Suprapubic skin (tissue), 4 donors: ENCODE measurements around the gene DCTN5. TPM values are rescaled to one million over a fixed set of nuclear protein-coding genes. Genes with fewer than 3 reads are reported as not detected.

Source experiments
- DNase-seq, 2 donors: peaks; one replicate each; pipeline ENCODE4 v3.0.0-alpha.2; 2019; ENCODE audit warnings: low spot score in 2 of 2
- H3K27ac ChIP-seq: fragments of 200-600 bp; sonication (generic); one replicate; pipeline ENCODE4 v1.5.1; 2019
- H3K27me3 ChIP-seq: fragments of 200-600 bp; sonication (generic); one replicate; pipeline ENCODE4 v1.5.1; 2019
- H3K36me3 ChIP-seq: fragments of 200-600 bp; sonication (generic); one replicate; pipeline ENCODE4 v1.5.1; 2019
- H3K4me1 ChIP-seq: fragments of 200-600 bp; sonication (generic); one replicate; pipeline ENCODE4 v1.5.1; 2019
- H3K4me3 ChIP-seq: fragments of 200-600 bp; sonication (generic); one replicate; pipeline ENCODE4 v1.5.1; 2019; ENCODE audit warnings: mild to moderate bottlenecking
- H3K9me3 ChIP-seq: fragments of 200-600 bp; sonication (generic); one replicate; pipeline ENCODE4 v1.5.1; 2019
- CTCF ChIP-seq, 2 donors: fragments of 200-600 bp in 1 of 2; fragments of 450-650 bp in 1 of 2; sonication (generic) in 1 of 2; IDR thresholded peaks; one replicate each; pipeline ENCODE4 v1.5.1; 2016 to 2019; ENCODE audit warnings: antibody characterized with exemption in 2 of 2, mild to moderate bottlenecking in 1 of 2, moderate library complexity in 1 of 2
- EP300 ChIP-seq: sonication (generic); formaldehyde crosslinking; IDR thresholded peaks from one replicate; pipeline ENCODE4 v1.6.1; 2017; ENCODE audit warnings: antibody characterized with exemption
- POLR2A ChIP-seq, 2 donors: fragments of 450-650 bp; IDR thresholded peaks; one replicate each; pipeline ENCODE4 v1.6.1; 2017; ENCODE audit warnings: antibody characterized with exemption in 2 of 2, mild to moderate bottlenecking in 2 of 2, moderate library complexity in 2 of 2
- POLR2AphosphoS5 ChIP-seq, 3 donors: sonication (generic); formaldehyde crosslinking; IDR thresholded peaks; one replicate each; pipeline ENCODE4 v1.6.1; 2017; ENCODE audit warnings: antibody characterized with exemption in 3 of 3
- WGBS: methylation state at CpG from one replicate; pipeline ENCODE4 v1.1.5; 2018; 5-methylcytosine and 5-hydroxymethylcytosine counted together
- total RNA-seq, 4 donors: library from RNA; depleted of rRNA; stranded (reverse); fragments of >200 nt; gene quantifications; one replicate each; pipeline ENCODE4 v1.1.0, GENCODE V29; 2016

DCTN5 gene
- total RNA-seq, 4 donors from 2014 or later, result 45.8 to 52.0 (median 48.8) TPM

GRCh38 chr16:23642246-23642774 lies 1.0 kb downstream of the DCTN5 start:
- Histone ChIP-seq H3K9me3 (no peaks in the 10 kb centered on the region), H3K27me3 (no peaks in the 10 kb centered on the region), H3K27ac (no peak overlapping the region), H3K4me3 (peak overlapping the region; percentile 87), H3K36me3 (peaks cover 38% of the 10 kb centered on the region), H3K4me1 (peaks cover 23% of the 10 kb centered on the region)
- TF ChIP-seq EP300 (no peak), POLR2AphosphoS5 (IDR thresholded peaks at IDR 0.05) (no peak), POLR2A (IDR thresholded peaks at IDR 0.05) (no peak), CTCF (IDR thresholded peaks at IDR 0.05) (no peak)
- WGBS, result 78% methylated on average over 14 of the region's 14 CpGs
- DNase-seq, result no peak

GRCh38 chr16:23650674-23651416 lies 9.6 kb downstream of the DCTN5 start:
- Histone ChIP-seq H3K27me3 (no peaks in the 10 kb centered on the region), H3K36me3 (peaks cover 44% of the 10 kb centered on the region), H3K4me3 (no peak overlapping the region), H3K4me1 (no peaks in the 10 kb centered on the region), H3K27ac (no peak overlapping the region), H3K9me3 (no peaks in the 10 kb centered on the region)
- no peak for TF ChIP-seq POLR2AphosphoS5 (IDR thresholded peaks at IDR 0.05)
- no peak for TF ChIP-seq EP300
- no peak for TF ChIP-seq CTCF (IDR thresholded peaks at IDR 0.05)
- TF ChIP-seq POLR2A (IDR thresholded peaks at IDR 0.05), result no peak
- DNase-seq, result no peak
- 85% methylated on average over 4 of the region's 4 CpGs for WGBS

GRCh38 chr16:23651943-23652468 lies 10.7 kb downstream of the DCTN5 start:
- no peaks in the 10 kb centered on the region for H3K27me3 ChIP-seq
- H3K4me1 ChIP-seq, result no peaks in the 10 kb centered on the region
- no peak overlapping the region for H3K4me3 ChIP-seq
- DNase-seq, result no peak
- no peaks in the 10 kb centered on the region for H3K9me3 ChIP-seq
- 94% methylated on average over 4 of the region's 4 CpGs for WGBS
- TF ChIP-seq CTCF (IDR thresholded peaks at IDR 0.05), result no peak
- TF ChIP-seq POLR2AphosphoS5 (IDR thresholded peaks at IDR 0.05), result no peak
- no peak for TF ChIP-seq EP300
- TF ChIP-seq POLR2A (IDR thresholded peaks at IDR 0.05), result no peak
- no peak overlapping the region for H3K27ac ChIP-seq
- peaks cover 38% of the 10 kb centered on the region for H3K36me3 ChIP-seq

GRCh38 chr16:23663918-23664317 lies 22.7 kb downstream of the DCTN5 start:
- Histone ChIP-seq H3K36me3 (peaks cover 99% of the 10 kb centered on the region), H3K27me3 (no peaks in the 10 kb centered on the region), H3K4me1 (no peaks in the 10 kb centered on the region), H3K4me3 (no peak overlapping the region), H3K9me3 (no peaks in the 10 kb centered on the region), H3K27ac (no peak overlapping the region)
- WGBS, result 85% methylated on average over 2 of the region's 2 CpGs
- TF ChIP-seq POLR2AphosphoS5 (IDR thresholded peaks at IDR 0.05), result no peak
- TF ChIP-seq CTCF (IDR thresholded peaks at IDR 0.05), result no peak
- TF ChIP-seq EP300, result no peak
- no peak for TF ChIP-seq POLR2A (IDR thresholded peaks at IDR 0.05)
- no peak for DNase-seq

GRCh38 chr16:23666571-23667354 lies 25.5 kb downstream of the DCTN5 start:
- Histone ChIP-seq H3K9me3 (no peaks in the 10 kb centered on the region), H3K27me3 (no peaks in the 10 kb centered on the region), H3K36me3 (peaks cover 98% of the 10 kb centered on the region), H3K27ac (no peak overlapping the region), H3K4me1 (no peaks in the 10 kb centered on the region), H3K4me3 (no peak overlapping the region)
- no peak for TF ChIP-seq CTCF (IDR thresholded peaks at IDR 0.05)
- TF ChIP-seq EP300, result no peak
- TF ChIP-seq POLR2A (IDR thresholded peaks at IDR 0.05), result no peak
- TF ChIP-seq POLR2AphosphoS5 (IDR thresholded peaks at IDR 0.05), result no peak
- WGBS, result 91% methylated on average over 7 of the region's 7 CpGs
- DNase-seq, result no peak
